Activated T-cell treated with anti-CD3 and anti-CD28 coated beads for 24 hours (primary cell): ENCODE results near the gene ACTL8.

Source experiments
- DNase-seq: peaks from one replicate; pipeline ENCODE4 v3.0.0-alpha.2; 2020; ENCODE audit warnings: low read depth

The ACTL8 gene

DNA sequence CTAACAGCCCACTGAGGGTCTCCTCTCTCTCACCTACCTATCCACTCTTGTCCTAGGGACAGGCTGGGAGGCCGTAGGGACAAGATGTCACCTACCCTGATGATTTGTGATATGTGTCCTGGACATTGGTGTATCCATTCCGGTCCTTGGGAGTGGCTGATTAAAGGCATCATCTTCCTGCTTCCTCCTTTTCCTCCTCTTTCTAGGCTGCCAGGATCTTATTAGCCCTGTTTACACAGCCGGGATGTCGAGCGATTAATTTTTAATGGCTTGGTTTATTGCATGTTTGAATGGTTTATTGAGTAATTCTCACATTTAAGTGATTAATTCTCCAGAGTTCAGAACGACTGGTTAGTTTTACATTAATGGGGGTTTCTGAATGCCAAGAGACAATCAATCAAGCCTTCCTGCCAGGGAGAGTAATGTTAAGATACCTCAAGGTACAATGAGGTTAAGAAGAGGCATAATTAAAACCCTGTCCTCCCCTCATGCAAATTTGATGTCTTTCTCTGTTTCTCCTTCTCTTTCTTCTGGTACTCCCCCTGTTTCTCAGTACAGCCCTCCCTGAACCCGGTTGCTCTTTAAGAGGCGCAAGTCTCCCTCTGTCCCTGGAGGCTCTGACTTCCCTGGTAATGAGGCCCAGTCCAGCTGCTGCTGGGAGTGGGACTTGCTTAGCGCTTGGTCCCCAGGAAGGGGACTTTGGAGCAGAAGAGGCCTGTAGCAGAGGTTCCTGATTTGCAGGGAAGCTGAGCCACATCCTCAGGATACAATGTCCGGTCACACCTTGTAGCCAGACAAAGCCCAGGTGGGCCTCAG lies 50.9 kb downstream of the ACTL8 start:
- DNase-seq = no peak

DNA sequence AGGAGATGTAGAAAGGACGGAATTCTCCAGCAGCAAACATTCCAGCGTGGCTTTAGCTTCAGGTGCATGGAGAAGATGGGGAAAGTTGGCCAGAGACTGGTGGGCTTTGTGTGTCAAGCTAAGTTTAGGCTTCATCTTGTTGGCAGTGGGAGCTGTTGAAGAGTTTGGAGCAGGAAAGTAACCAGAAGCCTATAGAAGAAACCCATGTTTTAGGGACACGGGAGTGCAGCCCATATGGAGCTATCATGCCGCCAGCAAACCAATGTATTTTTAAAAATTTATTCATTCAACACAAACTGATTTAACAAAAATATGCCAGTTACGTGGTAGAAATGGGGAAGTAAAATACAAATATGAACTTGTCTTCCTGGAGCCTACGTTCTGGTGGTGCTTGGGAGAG lies 53.7 kb downstream of the ACTL8 start:
- no peak for DNase-seq

DNA sequence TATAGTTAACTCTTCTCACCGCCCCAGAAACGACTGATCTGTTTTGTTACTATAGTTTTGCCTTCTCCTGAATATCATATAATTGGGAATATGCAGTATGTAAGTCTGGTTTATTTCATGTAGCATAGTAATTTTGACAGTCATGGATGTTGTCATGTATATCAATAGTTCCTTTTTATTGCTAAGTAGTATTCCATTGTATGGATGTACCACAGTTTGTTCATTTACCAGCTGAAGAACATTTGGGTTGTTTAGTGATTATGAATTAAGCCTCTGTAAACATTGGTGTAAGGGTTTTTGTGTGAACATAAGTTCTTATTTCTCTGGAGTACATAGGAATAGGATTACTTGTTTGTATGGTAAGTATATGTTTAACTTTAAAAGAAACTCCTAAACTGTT lies 55.5 kb downstream of the ACTL8 start:
- DNase-seq = no peak

GRCh38 chr1:17816511-17816910 lies 61.4 kb downstream of the ACTL8 start:
- DNase-seq = no peak

DNA sequence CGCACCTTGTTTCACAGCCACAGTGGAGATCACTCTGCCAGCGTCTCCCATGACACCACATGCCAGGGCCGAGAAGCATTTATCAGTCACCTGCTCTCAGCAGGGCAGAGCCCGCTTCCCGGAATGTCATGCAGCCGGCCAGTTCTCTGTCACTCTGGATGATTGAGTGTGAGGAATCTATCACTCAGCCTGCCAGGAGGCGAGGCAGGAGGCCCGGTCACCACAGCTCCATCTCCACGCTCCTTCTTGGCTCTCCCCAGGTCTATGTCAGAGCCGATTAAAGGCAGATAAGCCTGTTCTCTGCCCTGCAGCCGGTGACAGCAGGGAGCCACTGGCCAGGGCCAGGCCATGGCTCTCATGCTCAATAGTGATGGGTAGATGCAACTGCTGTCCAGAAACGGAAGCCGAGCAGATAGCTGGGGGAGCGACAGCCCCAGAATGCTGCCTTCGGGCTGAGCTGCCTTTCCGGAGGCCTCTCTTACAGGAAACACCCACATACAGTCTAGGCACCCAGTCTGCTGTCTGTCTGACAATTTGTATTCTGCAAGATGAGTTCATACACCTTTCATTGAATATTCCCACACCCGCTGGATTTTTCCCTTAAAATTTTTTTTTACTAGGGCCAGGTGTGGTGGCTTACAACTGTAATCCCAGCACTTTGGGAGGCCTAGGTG lies 64.1 kb downstream of the ACTL8 start:
- no peak for DNase-seq

GRCh38 chr1:17820198-17820597 lies 65.1 kb downstream of the ACTL8 start:
- DNase-seq = no peak

DNA sequence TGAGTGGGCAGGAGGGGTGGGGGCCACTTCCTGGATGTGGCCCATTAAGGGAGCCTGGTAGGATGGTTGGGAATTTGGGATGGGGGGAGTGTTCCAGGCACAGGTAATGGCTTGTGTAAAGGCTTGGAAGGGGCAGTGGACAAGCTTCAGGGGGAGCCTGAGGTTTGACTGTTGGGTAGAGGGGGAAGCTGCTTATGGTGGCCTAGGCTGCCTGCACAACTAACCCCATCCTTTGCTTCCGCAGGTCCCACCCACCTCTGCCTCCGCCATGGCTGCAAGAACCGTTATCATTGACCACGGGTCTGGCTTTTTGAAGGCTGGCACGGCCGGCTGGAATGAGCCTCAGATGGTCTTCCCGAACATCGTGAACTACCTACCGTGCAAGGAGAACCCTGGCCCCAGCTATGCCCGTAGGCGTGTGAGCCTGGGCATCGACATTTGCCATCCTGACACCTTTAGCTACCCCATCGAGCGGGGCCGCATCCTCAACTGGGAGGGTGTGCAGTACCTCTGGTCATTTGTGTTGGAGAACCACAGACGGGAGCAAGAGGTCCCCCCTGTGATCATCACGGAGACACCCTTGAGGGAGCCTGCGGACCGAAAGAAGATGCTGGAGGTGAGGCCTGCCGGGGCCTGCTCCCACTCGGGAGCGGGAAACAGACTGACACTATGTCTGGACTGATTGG lies 67.8 kb downstream of the ACTL8 start:
- no peak for DNase-seq

DNA sequence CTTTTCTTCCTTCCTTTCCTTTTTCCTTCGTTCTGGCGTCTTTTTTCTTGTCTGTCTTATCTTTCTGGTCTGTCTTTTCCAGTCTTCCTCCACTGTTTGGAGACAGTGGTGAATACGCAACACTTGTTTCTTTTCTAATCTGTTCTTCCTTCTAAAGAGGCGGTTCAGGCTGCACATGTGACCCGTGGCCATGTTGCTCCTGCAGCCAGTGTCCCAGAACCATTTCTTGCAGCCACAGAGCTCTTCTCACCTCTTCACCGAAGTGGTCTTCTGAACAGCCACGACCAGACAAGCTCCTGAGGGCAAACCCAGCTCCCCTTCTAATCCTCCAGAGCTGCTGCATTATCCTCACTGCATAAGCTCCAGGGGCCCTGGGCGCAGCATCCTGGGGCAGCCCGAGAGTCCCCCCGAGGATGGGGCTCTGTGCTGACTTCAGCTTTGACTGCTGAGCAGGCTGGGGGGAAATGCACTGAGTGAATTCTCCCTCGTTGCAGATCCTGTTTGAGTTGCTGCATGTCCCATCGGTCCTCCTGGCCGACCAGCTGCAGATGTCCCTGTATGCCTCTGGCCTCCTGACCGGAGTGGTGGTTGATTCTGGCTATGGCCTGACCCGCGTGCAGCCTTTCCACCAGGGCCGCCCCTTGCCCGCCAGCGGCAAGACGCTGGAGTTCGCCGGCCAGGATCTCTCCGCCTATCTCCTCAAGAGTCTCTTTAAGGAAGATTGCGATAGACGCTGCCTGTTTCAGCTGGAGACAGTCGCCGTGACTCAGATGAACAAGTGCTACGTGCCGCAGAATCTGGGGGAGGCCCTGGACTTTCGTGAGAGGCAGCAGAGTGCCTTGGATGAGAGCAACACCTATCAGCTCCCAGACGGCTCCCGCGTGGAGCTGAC lies 70.4 kb downstream of the ACTL8 start:
- DNase-seq = no peak

- no peak for DNase-seq
These were observed 71.0 kb downstream of the ACTL8 start for GRCh38 chr1:17826165-17826488.

DNA sequence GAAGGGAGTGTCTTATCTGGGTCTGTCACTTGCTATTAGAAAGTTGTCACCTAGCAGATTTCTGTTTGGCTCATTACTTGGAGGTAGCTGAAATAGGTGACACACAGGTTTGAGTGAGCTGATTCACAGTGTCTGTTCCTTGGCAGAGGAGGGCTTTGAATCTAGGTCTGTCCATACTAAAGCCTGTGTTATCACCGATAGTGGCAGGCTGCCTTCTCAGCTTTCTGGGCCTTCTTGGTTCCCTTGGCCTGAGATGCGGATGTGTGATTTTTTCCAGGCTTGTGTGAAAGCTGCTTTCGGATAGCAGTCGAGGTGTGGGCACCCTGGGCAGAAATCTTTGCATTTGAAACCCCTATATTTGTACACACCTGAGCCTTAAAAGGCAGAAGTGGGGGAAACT lies 73.9 kb downstream of the ACTL8 start:
- no peak for DNase-seq

GRCh38 chr1:17829579-17829978 lies 74.4 kb downstream of the ACTL8 start:
- no peak for DNase-seq

GRCh38 chr1:17831597-17831996 lies 76.5 kb downstream of the ACTL8 start:
- no peak for DNase-seq

DNA sequence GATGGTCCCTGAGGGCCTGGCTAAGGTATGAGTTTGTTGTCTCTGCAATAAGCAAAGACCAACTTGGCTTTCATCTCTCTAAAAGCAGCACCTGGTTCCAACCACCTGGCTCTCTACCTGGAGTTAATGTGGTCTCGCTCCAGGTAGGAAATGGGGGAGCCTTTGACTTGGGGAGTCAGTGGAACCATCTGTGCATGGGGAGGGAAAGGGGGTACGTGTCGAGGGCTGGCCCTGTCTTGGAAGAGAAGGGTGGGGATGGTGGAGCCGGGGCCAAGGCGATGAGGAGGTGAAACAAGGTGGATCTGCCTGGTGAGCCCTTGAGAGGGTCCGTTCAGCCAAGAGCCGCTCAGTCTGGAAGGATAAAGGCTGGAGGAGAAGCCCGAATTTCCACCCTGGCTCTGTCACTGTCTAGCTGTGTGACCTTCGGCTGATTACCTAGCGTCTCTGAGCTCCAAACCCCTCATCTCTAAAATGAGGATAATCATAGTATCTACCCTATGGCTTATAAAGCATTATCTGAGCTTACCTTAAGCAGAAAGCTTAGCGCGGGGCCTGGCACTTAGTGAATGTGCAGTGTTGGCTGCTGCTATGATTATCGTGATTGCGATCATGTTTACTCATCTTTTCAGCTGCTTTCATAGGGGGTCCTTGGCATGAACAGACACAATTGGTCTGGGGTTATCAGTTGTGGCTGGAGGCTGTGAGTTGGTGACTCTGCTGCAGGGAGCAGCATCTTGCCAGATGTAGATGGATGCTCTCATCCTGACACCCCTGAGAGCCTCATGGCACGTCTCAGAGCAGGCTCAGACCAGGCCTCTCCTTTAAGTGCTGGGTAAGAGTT lies 78.7 kb downstream of the ACTL8 start:
- DNase-seq = no peak

GRCh38 chr1:17834561-17835100 lies 79.5 kb downstream of the ACTL8 start:
- DNase-seq = no peak

GRCh38 chr1:17837233-17838030 lies 82.3 kb downstream of the ACTL8 start:
- no peak for DNase-seq

GRCh38 chr1:17839641-17840196 lies 84.6 kb downstream of the ACTL8 start:
- DNase-seq = no peak

DNA sequence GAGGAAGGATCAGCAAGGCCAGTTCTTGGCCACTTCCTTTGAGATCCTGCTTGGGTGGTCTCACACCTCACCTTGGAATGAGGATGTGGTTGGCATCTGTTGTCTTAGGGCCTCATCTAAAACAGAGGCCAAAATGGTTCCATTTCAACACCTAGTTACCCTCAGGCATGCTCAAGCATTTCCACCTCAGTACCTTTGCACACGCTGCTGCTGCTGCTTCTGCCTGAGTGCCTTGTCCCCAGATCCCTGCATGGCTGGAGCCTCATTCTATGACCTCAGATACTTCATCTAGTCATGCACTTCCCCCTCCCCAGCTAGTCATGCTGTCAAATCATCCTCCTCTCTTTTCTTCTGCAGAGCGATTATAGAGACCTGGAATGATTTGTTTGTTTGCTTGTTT lies 86.8 kb downstream of the ACTL8 start:
- DNase-seq = no peak

DNA sequence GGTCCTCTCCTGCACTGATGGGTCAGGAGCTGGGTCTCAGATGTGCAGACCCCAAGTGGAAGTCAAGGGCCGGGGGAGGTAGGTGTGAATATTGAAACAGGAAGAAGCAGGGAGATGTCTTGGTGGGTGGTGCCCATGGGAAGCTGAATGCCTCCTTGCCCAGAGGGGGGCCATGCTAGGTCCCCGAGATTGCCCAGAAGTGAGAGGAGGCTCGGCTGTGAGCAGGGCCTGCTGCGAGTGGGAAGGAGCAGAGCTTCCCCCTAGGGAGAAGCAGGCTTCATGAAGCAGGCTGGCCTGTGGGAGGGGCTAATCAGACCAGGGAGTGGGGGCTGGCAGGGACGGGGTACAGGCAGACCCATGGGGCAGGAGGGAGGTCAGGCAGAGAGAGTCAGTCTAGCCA lies 87.6 kb downstream of the ACTL8 start:
- no peak for DNase-seq

- no peak for DNase-seq
These were observed 89.2 kb downstream of the ACTL8 start for GRCh38 chr1:17844185-17844826.
